CD4-positive, alpha-beta T cell treated with Interleukin-6 for 4 hours (primary cell): ENCODE results near the gene LRRC74B.

Experiments
- DNase-seq: peaks from one replicate; pipeline ENCODE4 v3.0.0-alpha.2; 2020; ENCODE audit warnings: mixed read lengths

LRRC74B gene

GRCh38 chr22:21108379-21109115 is 62.8 kb downstream of the LRRC74B start:
- no peak for DNase-seq
